ENCODE data around the gene NOL6.
A peak's percentile ranks its signal among the peaks of the same experiment; 100 is the strongest.
"Not testable (repeated sequence)": the region's sequence is repeated elsewhere in the genome, so short reads cannot be mapped to it uniquely, and the experiment has no call there.

Gene NOL6

DNA sequence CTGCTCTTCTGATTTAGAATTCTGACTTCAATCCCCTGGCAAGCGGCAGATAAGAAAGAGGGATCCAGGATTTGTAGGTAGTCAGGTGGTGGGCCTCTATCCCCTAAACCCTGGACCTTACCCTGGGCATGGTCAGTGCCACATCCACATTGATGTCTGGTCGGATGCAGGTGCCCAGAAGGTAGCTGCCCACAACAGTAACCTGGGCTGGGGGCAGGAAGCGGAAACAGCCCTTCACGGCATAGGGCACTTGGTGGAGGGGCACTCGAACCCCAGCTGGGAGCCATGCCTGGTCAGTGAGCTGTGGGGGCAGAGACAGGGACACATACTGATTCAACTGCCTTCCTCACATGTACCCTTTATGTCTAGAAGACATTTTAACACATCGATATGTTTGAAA, 3.8 kb downstream of the NOL6 start:
- DNase-seq, result no peak

DNA sequence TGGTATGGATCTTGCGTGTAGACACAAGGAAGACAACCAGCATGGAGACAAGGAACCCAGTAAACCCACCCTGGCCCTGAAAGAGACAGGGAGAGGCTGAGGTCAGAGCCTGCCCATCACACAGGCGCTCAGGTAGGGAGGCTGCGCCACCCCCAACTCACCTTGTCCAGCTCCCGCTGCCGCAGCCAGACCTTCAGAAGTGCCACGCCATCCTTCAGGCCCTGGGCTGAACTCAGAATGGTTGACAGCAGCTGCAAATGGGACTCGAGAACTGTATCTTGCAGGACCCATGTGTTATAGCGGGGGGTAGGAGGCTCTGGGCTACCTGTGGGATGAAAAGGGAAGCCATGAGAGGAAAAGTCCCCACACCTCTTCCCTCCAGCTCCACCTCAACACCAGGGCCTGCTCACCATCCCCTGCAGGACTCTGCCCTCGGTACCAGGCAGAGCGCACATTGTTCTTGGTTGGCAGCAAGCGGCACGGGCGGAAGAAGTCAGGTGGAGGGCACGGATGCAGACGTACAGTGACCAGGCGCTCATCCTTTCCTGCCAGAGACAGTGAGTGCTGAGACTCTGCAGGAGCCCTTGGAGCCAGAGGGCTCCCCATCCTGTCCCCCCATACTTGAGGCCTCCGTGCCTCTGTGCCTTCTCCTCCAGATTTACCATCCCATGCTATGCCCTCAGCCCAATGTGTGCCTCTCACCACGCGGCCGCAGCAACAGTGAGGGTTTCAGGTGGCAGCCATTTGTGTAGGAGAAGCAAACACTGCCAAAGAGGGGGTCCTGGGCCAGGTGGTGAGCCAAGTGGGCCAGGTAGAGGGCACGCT, 4.7 kb downstream of the NOL6 start:
- no peak for DNase-seq

DNA sequence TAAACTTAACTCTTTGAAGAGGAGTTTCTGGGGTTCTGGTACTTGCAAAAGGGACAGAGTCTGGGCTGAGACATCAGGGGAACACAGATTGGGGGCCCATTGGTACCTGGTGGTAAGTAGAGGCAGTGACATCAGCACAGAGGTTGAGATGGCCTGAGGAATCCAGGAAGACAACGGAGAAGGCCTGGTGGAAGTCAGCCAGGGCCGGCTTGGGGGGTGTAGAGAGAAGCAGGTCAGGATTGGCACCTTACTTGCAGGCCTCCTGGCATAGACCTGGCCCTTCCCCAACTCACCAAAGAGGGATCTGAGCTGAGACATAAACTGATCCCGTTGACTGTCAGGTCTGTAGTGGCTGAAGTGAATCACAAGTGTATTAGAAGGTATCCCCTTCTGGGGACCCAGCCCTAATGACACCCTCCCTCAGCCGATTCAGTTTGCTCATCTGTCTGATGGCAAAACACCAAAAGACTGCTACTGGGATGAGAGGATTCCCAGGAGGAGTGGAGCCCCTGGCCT, 5.5 kb downstream of the NOL6 start:
- DNase-seq, result no peak

DNA sequence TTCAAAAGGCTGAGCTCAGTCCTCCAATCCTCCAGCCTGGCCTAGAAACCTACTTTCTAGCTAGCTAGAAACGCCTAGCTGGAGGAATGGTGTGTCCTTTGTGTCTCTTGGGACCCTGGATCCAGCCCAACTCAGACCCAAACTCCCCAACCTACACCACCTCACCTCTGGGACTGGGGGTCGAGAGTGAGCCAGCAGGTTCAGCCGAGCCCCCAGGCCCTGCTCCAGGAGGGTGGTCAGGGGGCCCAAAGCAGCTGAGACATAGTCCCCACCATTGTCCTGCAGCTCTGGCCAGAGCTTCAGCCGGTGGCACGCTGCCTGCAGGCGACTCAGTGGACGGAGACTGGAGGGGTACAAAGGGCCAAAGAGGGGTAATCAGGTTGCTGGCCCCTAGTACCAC, 6.2 kb downstream of the NOL6 start:
- DNase-seq, result no peak

DNA sequence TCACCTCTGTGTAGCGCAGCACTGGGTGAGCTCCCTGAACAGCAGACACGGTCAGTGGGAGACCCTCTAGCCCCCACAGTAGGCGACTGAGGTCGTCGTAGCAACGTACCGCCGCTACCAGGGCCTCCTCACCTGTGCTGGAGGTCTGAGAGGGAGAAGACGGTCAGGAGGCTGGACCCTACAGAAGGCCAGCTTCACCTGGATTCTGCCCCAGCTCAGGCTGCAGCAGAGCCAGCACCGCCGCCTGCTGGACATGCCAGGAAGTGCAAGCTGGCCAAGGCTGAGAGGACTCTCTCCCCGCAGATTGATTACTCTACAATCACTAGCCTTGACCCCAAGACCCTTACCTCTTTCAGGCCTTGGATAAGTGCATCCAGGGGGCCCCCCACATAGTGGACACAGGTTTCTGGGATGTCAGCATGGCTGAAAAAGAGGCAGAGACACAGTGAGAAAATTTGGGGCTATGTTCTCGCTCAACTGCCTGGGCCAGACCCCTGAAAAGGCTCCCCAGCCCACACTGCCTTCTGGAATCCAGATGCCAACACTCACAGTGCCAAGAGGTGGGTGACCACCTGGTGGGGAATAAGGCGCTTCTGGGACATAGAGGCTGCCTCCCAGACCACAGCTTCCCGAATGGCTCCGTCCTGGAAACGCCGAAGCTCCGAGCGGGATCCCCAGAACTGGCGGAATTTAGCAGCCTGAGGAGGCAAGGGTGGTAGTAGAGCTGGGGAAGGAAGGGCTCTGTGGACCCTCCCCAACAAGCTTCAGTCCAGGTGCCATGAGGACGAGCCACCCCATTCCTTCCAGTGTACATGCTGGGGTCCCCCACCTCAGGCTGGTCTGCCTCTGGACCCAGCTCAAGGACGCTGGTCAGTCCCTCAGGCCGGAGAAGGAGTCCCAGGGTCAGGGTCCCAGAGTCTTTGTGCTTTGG, 6.9 kb downstream of the NOL6 start:
- peak; percentile 36 for DNase-seq

DNA sequence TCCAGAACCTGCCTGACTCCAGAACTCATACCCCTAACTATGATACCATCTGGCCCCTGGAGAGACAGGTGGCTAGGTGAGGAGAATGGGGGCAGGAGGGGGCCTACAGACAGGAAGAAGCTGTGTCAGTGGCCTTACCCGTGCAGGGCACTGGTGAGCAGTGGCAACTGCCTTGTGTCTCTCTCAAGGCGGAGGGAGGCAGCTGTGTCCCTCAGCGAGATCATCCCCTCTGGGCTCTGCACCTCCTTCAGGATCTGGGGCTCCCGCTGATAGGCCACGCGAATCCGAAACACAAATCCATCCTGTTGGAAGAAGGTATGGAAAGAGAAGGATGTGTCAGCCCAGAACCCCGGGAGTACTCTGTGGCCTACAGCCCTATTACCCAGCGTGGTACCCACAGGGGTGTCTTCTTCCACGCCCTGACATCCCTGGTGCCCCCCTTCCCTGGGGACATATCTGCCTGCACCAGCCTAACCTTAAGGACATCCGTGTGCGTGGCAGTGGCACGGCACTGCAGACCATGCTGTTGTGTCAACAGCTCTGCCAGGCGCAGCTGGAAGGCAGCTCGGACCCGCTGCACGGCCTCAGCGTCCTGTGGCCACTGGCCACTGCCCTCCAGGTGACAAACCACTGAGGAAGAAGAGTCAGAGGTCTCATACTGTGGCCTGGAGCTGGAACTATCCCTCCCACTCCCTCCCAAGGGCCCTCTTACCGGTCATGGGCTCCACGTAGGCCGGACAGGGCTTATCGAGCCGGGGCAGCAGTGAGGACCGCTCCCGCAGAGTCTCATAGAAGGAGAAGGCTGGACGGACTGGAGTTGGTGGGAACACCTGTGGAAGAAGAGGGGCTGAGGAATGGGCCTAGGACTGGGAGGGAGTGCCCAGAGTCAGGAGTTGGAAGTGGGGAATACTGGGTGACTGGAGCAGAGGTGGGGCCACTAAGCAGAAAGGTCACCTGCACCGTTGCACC, 7.8 kb downstream of the NOL6 start:
- no peak for DNase-seq

DNA sequence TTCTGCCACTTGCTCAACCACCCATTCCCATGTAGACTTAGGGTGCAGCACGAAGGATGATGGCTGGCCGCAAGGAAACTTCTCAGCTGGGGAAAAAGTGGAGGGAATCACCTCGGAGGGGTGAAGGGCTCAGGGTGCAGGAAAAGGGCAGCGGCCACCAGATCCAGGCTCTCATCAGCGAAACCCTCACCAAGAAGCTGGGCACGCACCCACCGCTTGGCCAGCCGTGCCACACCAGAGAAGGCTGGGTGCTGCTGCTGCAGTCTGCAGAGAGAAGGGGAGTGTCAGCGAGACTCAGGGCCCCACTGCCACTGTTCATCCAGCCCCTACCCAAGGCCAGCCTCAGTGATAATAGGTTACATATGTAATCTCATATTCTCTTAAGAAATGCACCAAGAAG, 8.6 kb downstream of the NOL6 start:
- DNase-seq, result no peak

DNA sequence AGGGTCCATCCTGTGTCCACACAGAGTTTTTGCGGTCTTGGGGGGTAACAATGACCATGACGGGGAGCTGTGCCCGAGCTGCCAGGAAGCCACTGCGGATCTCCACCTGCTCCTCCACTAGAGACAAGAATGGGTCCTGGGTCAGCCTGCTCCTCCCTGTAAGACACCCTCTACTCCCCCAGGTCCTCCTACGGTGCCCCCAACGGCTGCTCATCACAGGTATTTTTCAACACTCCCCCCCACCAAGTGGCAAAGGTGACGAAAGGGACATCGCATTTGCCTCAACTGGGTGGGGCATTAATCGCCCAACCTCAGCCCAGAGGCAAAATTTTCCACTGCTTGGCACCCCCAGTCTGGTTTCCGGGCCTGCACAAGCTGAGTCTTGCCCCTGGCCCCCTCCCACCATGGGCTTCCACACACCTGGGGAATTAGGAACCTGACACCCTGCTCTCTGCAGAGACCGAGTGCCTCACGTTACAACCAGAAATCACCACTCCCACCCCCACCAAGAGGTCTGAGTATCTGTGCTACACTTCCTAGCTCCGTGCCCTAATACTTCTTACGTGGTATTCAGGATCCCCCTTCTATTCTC, 9.6 kb downstream of the NOL6 start:
- DNase-seq, result no peak

DNA sequence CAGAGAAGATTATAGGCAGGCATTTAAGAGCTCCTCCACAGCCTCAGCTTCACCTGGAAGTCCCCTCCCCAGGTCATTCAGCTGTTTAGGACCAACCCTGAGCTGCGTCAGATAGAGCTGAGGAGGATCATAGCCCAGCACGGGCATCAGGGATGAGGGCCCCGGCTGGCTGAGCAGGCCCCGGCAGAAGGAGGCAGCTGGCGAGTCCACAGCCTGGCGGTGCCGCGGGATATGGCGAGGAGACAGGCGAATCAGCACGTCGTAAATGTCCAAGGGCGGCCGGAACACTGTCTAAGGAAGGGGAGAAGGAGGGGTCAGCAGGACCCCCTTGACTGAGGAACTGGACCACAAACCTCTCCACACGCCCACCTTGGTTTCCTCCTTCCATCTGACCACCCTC, 10.6 kb downstream of the NOL6 start:
- DNase-seq, result no peak

DNA sequence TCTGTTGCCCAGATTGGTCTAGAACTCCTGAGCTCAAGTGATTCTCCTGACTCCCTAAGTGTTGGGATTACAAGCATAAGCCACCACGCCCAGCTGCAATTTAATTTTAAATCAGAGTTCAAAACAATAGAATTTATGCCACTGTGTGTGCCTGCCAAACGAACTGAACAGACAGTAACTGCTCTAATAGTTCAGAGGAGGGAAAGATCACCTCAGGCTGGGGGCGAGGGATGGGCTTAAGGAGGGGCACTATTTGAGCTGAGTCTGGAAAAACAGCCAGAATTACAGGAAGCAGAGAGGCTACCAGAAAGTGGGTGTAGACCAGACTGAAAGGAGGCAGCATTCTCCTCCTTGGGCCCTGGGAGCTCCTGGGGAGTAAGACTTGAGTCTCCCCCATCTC, 12.2 kb downstream of the NOL6 start:
- no peak for DNase-seq

DNA sequence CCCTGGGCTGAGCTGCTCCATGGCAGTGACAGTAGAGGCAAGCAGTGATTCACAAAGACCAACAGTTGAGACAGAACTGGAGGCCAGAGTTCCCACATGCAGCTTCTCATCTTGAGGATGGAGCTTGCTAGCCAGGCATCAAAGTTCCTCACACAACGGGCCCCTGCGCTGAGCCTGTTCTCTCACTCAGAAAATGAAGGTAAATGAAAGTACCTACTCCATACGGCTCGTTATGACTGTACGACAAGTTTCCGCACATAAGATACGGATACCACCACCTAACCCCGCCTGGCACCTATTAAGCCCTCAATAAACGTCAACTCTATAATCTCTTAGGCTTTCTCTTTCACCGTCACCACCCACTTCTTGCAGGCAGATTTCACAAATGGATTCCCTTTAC, 12.9 kb downstream of the NOL6 start:
- no peak for DNase-seq

DNA sequence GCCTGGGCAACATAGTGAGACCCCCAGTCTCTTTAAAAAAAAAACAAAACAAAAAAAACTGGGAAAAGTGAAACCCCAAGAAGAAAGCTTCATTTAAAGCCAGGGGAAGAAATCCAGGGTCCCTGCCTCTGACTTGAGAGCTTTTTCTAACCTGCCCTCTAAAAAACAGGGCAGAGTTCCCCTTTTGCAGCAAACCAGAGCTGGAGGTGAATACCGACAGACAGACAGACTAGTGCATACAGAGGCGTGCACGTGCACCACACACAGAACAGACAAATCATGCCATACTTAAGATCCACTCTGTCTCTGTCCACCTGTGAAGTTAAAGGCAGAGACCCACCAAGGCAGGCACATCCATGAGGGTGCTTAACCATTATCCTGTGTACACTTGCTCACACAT, 14.6 kb downstream of the NOL6 start:
- no peak for DNase-seq

DNA sequence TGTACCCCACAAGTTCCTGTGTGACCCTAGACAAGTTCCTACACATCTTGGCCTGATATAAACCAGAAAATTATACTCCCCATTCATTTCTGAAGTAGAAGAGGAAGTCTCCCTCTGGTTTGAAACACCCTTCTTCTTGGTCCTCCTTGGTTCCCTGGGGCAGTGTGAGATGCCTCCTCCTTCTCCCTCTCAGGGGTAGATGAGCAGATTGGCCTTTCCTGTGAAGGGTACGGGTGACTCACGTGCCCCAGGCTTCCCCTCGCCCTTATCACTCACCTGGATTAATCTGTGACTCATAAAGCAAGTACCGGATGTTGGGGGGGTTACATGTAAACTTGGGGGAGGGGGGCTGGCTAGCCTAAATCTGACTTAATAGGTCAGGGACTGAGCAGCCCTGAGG, 15.3 kb downstream of the NOL6 start:
- peak; percentile 52 for DNase-seq

DNA sequence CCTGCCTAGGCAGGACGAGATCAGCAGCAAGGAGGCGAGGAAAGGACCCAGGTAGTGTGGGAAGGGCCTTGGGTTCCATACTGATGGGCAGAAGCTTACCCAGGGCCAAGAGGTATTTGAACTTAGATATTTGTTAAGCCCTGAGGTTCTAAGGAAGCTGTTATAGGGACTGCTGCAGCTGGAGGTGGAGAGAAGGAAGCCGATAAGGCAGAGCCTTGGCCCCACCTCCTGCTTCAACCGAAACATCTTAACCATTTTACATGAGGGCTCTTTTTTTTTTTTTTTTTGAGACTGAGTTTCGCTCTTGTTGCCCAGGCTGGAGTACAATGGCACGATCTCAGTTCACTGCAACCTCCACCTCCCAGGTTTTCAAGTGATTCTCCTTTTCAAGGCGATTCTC, 17.8 kb downstream of the NOL6 start:
- no peak for DNase-seq

DNA sequence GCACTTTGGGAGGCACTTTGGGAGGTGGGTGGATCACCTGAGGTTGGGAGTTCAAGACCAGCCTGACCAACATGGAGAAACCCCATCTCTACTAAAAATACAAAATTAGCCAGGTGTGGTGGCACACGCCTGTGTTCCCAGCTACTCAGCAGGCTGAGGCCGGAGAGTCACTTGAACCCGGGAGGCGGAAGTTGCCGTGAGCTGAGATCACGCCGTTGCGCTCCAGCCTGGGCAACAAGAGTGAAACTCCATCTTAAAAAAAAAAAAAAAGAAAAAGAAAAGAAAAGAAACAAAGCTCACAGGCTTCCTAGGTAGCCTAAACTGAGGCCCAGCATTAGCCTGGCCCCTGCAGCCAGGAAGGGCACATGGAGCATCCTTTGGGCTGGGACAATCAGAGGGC, 18.3 kb downstream of the NOL6 start:
- not testable (repeated sequence) for DNase-seq

DNA sequence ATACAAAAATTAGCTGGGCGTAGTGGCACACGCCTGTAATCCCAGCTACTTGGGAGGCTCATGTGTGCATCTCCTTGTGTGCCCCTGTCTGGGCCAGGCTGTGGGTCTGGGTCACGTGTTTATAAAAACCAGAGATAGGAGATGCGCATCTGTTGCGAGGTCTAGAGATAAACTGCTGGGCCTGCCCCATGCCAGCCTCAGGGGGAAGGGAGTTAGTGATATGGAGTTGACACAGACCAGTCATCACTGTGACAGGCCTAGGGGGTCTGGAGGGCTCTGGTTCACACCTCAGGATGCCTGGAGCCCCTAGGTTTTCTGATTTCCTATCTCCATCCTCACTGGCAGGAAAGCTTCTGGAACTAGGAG, 19.1 kb downstream of the NOL6 start:
- not testable (repeated sequence) for DNase-seq

DNA sequence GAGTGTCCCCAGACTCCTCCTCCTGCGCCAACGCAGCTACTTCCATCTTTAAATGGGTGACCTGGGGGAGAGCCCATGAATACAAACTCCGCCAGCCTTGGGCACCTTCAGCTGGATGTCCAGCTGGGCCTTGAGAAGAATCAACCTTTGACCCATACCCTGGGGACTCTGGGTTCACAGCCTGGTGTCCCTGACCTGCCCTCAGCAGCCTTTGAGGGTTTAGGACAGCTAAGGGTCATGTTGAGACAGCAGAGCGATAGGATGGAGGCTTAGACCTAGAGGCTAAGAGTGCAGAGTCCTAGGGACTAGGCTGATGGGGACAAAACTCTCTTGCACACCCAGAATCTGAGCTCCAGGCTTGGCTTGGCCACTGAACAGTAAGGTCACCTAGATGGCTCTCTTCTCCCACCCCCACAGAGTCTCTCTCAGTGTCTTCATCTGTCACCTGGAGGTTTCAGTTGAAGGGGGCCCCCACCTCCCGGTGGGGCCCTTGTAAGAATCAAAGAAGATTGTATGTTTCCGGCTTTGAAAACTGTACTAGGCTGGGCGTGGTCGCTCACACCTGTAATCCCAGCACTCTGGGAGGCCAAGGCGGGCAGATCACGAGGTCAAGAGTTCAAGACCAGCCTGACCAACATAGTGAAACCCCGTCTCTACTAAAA, 19.6 kb downstream of the NOL6 start:
- no peak for DNase-seq

DNA sequence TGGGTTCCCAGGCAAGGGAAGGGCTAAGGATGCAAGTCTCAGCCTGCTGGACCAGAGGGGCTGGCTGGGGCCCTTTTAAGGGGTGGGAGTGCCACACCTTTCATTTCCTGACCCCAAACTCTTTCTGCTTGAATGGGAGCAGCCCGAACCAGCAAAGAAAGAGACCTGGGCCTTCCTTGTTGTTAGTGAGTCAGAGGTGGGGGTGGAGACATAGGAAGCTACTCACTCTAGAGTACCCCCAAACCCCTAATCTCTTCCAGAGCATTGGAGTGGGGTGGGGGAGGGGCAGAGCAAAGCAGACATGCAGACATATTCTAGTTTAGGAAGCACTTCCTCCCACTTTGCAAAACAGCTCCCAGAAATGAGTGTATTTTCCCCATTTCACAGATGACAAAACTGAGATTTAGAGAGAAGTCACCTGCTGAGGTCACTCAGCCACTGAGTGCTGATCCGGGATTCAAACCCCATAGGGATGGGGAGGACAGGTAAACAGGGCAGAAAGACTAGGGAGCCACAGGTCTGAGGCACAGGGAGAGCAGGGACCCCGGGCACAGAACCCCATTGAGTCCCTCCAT, 20.4 kb downstream of the NOL6 start:
- DNase-seq, result peak; percentile 41

DNA sequence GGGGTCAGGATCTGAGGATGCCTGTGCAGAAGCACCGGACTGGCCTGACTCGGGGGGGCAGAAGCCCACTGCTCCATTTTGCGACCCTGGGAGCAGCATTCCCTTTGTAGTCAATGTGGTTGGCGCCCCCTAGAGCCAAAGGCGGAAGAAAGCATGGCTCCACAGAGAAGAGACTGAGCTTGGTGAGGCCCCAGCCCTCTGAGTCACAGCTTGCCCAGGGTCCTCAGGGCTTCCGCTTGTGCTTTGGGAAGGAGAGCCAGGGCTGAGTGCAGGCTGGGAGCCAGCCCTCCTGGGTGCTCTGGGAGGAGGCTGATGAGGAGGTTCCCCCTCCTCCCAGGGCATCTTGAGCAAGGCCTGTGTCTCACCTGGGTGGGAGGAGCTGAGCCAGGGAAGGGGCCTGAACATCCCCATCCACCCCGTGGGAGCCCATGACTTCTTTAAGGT, 20.9 kb downstream of the NOL6 start:
- peak; percentile 93 for DNase-seq

DNA sequence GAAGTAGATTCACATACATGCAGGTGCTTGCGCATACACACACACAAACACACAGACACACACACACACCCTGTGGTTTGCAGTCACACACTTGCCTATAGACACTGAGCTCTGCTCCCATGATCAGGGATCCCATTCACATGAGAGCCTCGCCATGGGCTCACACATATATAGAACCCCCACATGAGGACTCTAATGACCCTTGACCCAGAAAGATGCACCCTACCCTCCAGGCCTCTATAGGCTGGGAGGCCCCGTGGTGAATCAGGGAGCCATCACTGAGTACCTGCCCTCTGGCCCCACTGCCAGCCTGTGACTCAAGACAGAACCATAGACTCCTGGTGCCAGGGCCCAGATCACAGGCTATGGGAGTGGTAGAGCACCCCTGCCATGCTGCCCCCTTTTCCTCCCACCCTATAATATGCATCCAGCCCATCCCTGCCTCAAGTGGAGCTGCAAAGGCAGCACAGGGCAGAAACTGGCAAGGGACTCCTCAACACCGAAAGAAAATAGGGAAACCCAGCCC, 23.0 kb downstream of the NOL6 start:
- no peak for DNase-seq

DNA sequence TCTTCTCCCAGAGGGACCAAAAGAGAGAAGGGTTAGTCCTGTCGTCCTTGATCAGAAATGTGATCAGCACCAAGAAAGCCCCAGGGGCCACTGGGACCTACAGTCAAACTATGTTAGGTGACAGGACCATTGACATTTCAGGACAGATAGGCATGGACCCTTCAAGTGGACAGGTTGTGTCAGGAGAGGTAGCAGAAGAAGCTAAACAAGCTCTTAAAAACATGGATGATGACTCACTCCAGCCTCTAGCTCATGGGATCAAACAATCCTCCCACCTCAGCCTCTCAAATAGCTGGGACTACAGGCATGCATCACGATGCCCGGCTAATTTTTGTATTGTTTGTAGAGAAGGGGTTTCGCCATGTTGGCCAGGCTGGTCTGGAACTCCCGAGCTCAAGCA, 24.0 kb downstream of the NOL6 start:
- no peak for DNase-seq
